Esophagus muscularis mucosa (tissue), 4 donors: ENCODE measurements around the gene THBS2. TPM values are rescaled to one million over a fixed set of nuclear protein-coding genes. Genes with fewer than 3 reads are reported as not detected.

ENCODE experiments used
- DNase-seq: peaks from one replicate; pipeline ENCODE4 v3.0.0-alpha.2; 2017; ENCODE audit errors: extremely low spot score
- H3K27ac ChIP-seq, 4 donors: fragments of 200-600 bp; sonication (generic); replicated peaks in 1 of 4; 1 replicate in 3 of 4; 2 replicates in 1 of 4; pipeline ENCODE4 v1.5.1; 2016 to 2019; ENCODE audit warnings: mild to moderate bottlenecking in 1 of 4
- H3K27me3 ChIP-seq, 4 donors: fragments of 200-600 bp; sonication (generic); one replicate each; pipeline versions ENCODE4 v1.5.1 to v1.6.0; 2016 to 2019
- H3K36me3 ChIP-seq, 4 donors: fragments of 200-600 bp; sonication (generic); one replicate each; pipeline ENCODE4 v1.5.1; 2016 to 2019
- H3K4me1 ChIP-seq, 4 donors: fragments of 200-600 bp; sonication (generic); one replicate each; pipeline ENCODE4 v1.5.1; 2016 to 2019
- H3K4me3 ChIP-seq, 4 donors: fragments of 200-600 bp; sonication (generic); 1 replicate in 2 of 4; 2 replicates in 2 of 4; pipeline ENCODE4 v1.5.1; 2016 to 2019; ENCODE audit warnings: mild to moderate bottlenecking in 4 of 4, moderate library complexity in 1 of 4
- H3K9me3 ChIP-seq, 4 donors: fragments of 200-600 bp; sonication (generic); 1 replicate in 3 of 4; 2 replicates in 1 of 4; pipeline ENCODE4 v1.5.1; 2016 to 2019
- CTCF ChIP-seq, 3 experiments: fragments of 200-600 bp in 2 of 3; fragments of 450-650 bp in 1 of 3; sonication (generic) in 2 of 3; IDR thresholded peaks; one replicate each; pipeline ENCODE4 v1.5.1; 2017 to 2019; ENCODE audit warnings: antibody characterized with exemption in 3 of 3, mild to moderate bottlenecking in 2 of 3, moderate library complexity in 1 of 3
- EP300 ChIP-seq: sonication (generic); formaldehyde crosslinking; IDR thresholded peaks from one replicate; pipeline ENCODE4 v1.6.1; 2017; ENCODE audit warnings: antibody characterized with exemption
- POLR2A ChIP-seq: fragments of 450-650 bp; IDR thresholded peaks from one replicate; pipeline ENCODE4 v1.6.1; 2017; ENCODE audit warnings: antibody characterized with exemption, moderate library complexity, mild to moderate bottlenecking, low read depth
- POLR2AphosphoS5 ChIP-seq, 2 donors: sonication (generic); formaldehyde crosslinking; IDR thresholded peaks; one replicate each; pipeline ENCODE4 v1.6.1; 2017; ENCODE audit warnings: antibody characterized with exemption in 2 of 2
- WGBS: methylation state at CpG from one replicate; pipeline ENCODE4 v1.1.5; 2018; 5-methylcytosine and 5-hydroxymethylcytosine counted together
- intact Hi-C: fragments of 100-400 bp; cut with DNase I; formaldehyde crosslinking; loops from one replicate; pipeline ENCODE4 v1.15.1; 2023
- total RNA-seq, 4 donors: library from RNA; depleted of rRNA; stranded (reverse); fragments of >200 nt; gene quantifications; one replicate each; pipeline versions ENCODE4 v1.1.0 to v1.2.1, GENCODE V29; 2016

The THBS2 gene
- total RNA-seq, 4 donors from 2014 or later, result 25.7 to 36.4 (median 28.8) TPM

- H3K27ac ChIP-seq, result peak overlapping the region in 3 of 4 donors; percentile 3 to 18 (median 5)
- peaks cover 0 to 15% (median 12%) of the 10 kb centered on the region in 4 donors for H3K4me1 ChIP-seq
These were observed 80.7 kb downstream of the THBS2 start for GRCh38 chr6:169172946-169173345.

GRCh38 chr6:169172456-169172855, 81.2 kb downstream of the THBS2 start:
- Histone ChIP-seq H3K4me1 (peaks cover 0 to 15% (median 12%) of the 10 kb centered on the region in 4 donors), H3K27ac (peak overlapping the region in 2 of 4 donors; percentile 5 to 18), H3K9me3 (no peaks in the 10 kb centered on the region), H3K36me3 (no peaks in the 10 kb centered on the region), H3K4me3 (no peak overlapping the region), H3K27me3 (no peaks in the 10 kb centered on the region)
- 54% methylated on average over 11 of the region's 12 CpGs for WGBS
- intact Hi-C loops, result no loop called here
- peak; percentile 79 for DNase-seq
- TF ChIP-seq CTCF (IDR thresholded peaks at IDR 0.05) (no peak), POLR2AphosphoS5 (IDR thresholded peaks at IDR 0.05) (peak in 1 of 2 donors; percentile 53), POLR2A (no peak), EP300 (no peak)

More at GRCh38 chr6:169172946-169173345, 80.7 kb downstream of the THBS2 start:
- Histone ChIP-seq H3K27me3 (no peaks in the 10 kb centered on the region), H3K9me3 (no peaks in the 10 kb centered on the region), H3K36me3 (no peaks in the 10 kb centered on the region), H3K4me3 (no peak overlapping the region)
- no peak for TF ChIP-seq POLR2A
- no peak for TF ChIP-seq EP300
- TF ChIP-seq CTCF (IDR thresholded peaks at IDR 0.05), result no peak
- TF ChIP-seq POLR2AphosphoS5 (IDR thresholded peaks at IDR 0.05), result no peak
- 90% methylated on average over 9 of the region's 9 CpGs for WGBS
- DNase-seq, result peak; percentile 62
- intact Hi-C loops, result no loop called here

- Histone ChIP-seq H3K4me1 (peaks cover 0 to 15% (median 12%) of the 10 kb centered on the region in 4 donors), H3K9me3 (no peaks in the 10 kb centered on the region), H3K4me3 (no peak overlapping the region), H3K36me3 (no peaks in the 10 kb centered on the region), H3K27ac (peak overlapping the region in 2 of 4 donors; percentile 18 to 23), H3K27me3 (no peaks in the 10 kb centered on the region)
- WGBS, result 90% methylated on average over 8 of the region's 8 CpGs
- no peak for TF ChIP-seq POLR2AphosphoS5 (IDR thresholded peaks at IDR 0.05)
- TF ChIP-seq CTCF (IDR thresholded peaks at IDR 0.05), result no peak
- no peak for TF ChIP-seq POLR2A
- no peak for TF ChIP-seq EP300
- intact Hi-C loops, result no loop called here
- DNase-seq, result peak; percentile 60
These were observed 81.7 kb downstream of the THBS2 start for GRCh38 chr6:169171951-169172350.

- no peaks in the 10 kb centered on the region for H3K27me3 ChIP-seq
- H3K9me3 ChIP-seq, result no peaks in the 10 kb centered on the region
- H3K4me3 ChIP-seq, result no peak overlapping the region
- peaks cover 0 to 15% (median 12%) of the 10 kb centered on the region in 4 donors for H3K4me1 ChIP-seq
- H3K27ac ChIP-seq, result no peak overlapping the region
- WGBS, result 90% methylated on average over 16 of the region's 16 CpGs
- DNase-seq, result no peak
- no peaks in the 10 kb centered on the region for H3K36me3 ChIP-seq
- intact Hi-C loops, result no loop called here
- TF ChIP-seq CTCF (IDR thresholded peaks at IDR 0.05) (no peak), POLR2A (no peak)
These were observed 82.6 kb downstream of the THBS2 start for GRCh38 chr6:169171016-169171415.

GRCh38 chr6:169170583-169170955, 83.1 kb downstream of the THBS2 start:
- H3K4me3 ChIP-seq, result no peak overlapping the region
- TF ChIP-seq CTCF (IDR thresholded peaks at IDR 0.05) (no peak), POLR2A (no peak), EP300 (no peak), POLR2AphosphoS5 (IDR thresholded peaks at IDR 0.05) (no peak)
- H3K36me3 ChIP-seq, result no peaks in the 10 kb centered on the region
- no peaks in the 10 kb centered on the region for H3K9me3 ChIP-seq
- no peak overlapping the region for H3K27ac ChIP-seq
- H3K4me1 ChIP-seq, result peaks cover 0 to 19% (median 12%) of the 10 kb centered on the region in 4 donors
- no peak for DNase-seq
- 89% methylated on average over 11 of the region's 11 CpGs for WGBS
- intact Hi-C loops, result no loop called here
- no peaks in the 10 kb centered on the region for H3K27me3 ChIP-seq
